NCI-H1417 (cell line): ENCODE measurements around the gene CASZ1.
A peak's percentile ranks its signal among the peaks of the same experiment; 100 is the strongest.

Experiments used
- DNase-seq, 3 experiments: peaks; one replicate each; lab custom pipeline; 2025; lab: John Stamatoyannopoulos, UW

CASZ1 gene

DNA sequence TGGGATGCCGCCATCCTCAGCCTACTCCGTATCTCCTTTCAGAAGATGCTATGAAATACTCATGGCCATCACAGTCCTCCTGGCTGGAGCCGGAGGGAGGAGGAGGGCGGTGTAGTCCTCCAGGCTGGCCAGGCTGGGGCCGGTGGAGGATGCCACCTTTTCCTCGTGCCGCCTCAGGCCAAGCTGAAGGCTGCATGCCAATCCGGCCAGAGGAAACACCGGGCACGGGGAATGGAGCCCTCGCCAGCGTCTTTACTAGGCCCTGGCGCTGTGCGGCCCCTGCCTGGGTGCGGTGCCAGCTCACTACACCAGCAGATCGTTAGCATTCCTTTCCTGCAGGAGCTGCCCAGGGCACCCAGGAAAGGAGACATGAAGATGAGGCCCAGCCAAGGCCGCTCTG, 70.1 kb downstream of the CASZ1 start:
- no peak for DNase-seq

DNA sequence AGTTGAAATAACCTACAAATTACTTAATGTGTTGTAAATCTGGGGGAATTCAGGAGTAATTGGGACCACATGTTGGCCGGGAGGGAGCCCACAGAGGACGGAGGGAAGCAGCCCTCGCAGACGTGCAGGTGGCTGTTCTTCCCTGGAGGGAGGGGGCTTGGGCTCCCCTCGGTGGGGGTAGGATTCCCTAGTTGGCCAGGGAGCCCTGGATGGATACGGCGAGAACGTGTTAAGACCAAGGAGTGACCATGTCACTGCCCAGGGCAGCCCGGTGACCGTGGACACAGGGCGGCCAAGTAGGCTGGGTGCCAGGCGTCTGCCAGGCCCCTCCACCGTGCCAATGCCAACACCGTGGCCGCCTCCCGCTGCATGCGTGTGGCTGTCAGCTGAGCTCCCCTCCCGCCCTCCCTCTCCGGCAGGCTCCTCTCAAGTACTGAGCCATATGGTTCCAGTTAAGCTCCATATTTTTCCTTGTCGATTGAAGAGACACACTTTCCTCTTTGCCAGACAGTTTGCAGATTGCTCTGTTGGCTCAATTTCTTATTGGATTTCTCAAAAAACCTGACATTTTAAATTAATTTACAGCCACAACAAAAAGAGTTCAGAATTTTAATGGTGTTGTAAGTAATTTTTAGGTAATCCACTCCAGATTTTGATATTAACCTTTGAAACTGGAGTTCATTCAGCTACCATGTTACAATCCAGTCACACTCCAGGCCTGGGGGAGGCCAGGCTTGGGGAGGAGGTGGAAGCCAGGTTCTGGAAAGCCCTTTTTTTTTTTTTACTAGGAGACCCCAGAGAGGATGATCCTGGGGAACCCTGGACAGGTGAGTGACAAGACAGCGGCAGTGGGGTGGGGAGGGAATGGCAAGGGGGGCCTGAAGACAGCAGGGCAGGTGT, 71.2 kb downstream of the CASZ1 start:
- peak in 2 of 3 experiments; percentile 45 to 59 for DNase-seq

DNA sequence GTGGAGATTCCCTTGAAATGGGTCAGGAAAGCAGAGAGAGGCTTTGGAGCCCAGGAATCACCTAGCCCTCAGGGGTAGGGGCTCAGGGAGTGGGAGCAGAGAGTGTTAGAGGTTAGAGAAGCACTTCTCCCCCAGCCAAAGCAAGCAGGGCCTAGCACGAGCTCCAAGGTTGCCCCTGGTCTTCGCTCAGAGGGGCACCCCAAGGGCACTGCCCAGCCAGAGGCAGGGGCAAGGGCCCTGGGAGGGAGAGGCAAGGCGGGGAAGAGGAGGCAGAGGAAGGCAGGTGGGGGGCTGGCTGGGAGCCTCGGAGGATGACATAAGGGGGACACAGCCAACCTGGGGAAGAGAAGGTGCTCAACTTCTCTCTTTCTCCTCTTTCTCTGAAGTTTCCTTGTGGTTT, 71.9 kb downstream of the CASZ1 start:
- no peak for DNase-seq

DNA sequence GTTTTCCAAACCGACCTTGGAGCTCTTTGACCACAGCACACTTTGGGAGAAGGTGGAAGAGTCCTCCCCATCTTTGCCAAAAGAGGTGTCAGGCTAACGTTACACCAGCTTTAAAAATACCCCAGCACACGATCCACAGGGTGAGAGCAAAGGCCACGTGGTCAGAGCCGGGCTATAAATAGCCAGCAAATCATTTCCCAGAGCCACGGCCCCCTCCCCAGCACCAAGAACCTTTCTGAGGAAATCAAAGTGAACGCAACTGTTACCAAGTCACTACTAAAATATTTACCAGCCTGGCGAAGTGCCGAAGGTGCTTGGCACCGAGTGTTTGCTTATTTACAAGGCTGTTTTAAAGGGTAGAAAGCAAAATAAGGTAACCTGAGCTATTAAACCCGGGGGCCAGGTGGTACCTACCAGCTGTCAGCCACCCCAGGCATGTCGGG, 72.4 kb downstream of the CASZ1 start:
- peak in 2 of 3 experiments; percentile 26 to 42 for DNase-seq

DNA sequence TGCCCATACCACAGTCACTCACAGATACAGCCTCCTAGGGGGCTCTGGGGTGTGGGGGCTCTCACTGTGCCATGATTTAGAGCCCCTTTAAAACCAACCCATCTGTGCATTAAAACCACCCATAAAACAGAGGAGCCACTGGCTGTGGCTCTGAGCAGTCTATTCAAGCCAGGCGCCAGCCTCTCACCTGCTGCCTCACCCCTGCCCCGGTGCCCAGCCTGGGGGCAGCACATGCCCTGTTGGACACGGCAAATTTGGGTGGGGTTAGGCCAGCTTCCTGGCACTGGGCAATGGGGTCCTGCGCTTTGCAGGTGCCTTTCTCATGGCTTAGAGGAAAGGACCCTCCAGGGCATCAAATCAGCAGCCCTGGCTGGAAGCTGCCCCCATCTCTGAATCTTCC, 73.1 kb downstream of the CASZ1 start:
- DNase-seq, result no peak

DNA sequence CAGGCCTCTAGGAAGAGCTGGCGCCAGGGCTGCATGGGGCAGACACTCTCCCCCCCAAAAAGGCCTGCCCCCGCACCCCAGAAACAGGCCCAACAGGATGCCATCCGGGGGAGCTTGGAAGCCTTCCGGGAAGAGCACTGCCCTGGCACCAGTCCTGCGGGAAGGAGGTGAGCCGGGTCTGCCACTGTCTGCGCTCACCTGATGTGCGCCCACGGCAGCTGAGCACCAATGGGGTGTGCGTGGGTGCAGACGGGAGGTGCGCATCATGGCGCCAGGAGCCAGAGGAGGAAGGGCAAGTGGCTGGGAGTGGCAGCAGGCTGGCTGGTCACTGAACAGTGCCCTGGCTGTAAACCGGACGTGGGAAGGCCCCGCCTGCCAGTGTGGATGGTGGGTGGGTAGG, 73.6 kb downstream of the CASZ1 start:
- no peak for DNase-seq

DNA sequence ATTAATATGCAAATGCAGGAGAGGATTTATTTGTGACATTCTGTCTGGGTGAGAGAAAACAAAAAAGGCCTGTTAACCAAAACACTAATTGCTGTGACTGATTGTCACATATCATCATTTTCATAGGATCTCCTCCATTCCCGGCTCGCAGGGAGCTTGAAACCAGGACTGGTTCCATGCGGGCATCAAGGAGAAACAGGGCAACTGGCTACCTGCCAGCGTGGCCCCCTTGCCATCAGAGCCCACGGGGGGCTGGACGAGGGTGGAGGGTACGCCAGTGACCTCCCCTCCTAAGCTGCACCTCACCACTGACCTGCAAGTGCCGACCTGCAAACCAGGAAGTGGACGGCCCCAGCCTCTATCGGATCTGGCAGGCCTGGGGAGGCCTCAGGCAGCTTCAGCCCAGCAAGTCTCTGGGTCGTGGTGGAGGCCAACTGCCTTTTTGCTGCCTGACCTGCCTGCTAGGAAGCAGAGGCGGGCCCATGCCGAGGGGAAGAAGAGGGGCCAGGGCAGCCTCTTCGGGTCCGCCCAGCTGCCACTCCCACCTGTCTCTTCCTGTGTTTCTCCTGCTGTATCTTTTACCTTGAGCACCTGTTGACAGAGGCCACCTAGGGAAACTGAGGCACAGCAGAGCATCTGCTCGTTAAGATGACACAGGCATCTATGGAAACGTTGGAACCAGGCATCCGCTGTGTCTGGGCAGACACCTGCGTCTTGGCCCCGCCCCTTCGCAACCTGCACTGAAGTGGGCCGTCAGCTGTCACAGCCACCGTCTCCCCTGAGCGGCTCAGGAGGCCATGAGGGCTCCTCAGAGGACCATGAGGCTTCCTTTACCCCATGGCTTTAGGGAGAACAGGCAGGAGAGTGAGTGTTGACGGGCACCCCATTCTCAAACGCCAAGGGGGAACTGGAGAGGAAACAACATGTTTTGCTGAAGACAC, 74.8 kb downstream of the CASZ1 start:
- peak in 1 of 3 experiments; percentile 74 for DNase-seq

DNA sequence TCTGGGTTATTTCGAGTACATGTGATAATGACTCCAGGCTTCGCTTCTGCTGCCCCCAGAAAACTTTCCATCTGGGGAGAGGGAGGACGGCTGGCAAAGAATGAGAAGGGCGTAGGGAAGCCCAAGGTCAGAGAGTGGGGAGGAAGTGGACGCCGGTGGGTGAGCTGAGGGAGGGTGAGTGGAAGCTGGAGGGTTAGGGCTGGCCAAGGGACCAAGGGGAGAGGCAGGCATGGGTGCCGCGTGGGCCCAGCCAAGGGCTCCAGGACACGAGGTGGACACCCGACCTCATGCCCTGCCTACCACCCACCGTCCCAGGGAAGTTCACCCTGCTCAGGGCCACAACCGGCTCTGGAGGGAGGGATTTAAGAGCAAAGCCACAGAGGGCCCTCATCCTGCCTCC, 75.8 kb downstream of the CASZ1 start:
- DNase-seq, result no peak

DNA sequence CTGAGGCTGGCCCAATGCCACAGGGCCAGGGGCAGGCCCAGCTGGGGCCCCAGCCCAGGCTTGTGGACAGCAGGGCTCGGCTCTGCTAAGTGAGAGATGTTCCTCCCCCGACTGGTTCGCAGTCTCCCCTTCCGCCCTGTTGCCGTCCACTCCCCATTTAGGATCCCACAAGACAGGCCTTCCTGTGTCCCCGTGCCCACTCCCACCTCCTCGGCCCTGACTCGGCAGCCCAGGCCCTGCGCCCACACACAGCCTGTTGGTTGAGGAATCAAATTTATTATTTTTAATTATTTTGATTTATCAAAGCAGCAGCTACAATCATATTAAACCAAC, 78.4 kb downstream of the CASZ1 start:
- DNase-seq, result no peak

DNA sequence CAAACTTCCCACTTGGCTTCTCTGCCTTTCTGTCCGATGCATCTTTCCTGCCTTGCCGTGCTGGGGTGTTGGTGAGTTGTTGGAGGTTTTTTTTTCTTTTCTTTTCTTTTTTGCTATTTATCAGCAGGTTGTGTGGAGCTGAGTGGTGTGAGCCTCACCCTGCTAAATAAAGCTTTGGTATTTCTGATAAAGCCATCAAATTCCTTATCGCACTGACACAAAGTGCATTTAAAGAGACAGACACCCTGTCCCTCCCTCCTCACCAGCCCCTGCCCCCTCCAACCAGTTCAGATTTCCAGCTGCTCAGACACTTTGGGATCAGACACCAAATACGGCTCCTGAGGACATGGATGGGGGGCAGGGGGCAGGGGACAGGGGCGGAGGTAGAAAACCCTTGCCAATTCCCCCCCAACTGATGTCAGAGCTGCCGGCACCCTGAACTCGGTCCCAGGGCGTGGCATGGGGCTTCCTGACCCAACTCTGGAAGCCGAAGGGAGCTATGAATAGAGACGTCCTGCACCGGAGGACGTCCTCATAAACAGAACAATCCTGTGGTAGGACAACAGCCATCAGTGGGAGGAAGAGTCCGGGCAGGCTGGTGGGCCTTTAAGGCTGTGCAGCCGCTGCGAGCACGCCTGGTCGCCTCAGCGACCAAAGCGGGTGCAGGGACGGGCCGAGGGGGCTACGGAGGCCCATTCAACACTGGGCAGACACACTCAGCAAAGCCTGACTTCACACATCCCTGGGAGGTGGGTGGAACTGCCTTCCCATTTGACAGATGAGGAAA, 79.0 kb downstream of the CASZ1 start:
- DNase-seq, result no peak

DNA sequence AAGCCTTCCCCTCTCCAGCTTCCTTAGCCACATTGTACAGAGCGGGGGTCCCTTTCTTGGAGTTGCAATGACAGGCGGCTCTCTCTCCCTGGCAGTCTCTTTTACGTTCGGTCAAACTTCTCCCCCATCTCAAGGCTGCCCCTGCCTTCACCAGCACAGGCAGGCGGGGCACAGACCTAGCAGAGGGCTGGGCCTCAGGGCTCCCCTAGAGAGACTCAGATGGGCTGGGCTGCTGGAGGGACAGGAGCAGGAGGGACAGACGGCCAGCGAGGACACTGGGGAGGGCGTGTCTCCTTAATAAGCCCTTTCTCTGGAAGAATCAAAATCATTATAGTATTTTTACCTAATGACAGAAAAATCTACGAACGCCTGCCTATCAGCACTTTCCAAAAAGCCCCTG, 79.6 kb downstream of the CASZ1 start:
- no peak for DNase-seq

DNA sequence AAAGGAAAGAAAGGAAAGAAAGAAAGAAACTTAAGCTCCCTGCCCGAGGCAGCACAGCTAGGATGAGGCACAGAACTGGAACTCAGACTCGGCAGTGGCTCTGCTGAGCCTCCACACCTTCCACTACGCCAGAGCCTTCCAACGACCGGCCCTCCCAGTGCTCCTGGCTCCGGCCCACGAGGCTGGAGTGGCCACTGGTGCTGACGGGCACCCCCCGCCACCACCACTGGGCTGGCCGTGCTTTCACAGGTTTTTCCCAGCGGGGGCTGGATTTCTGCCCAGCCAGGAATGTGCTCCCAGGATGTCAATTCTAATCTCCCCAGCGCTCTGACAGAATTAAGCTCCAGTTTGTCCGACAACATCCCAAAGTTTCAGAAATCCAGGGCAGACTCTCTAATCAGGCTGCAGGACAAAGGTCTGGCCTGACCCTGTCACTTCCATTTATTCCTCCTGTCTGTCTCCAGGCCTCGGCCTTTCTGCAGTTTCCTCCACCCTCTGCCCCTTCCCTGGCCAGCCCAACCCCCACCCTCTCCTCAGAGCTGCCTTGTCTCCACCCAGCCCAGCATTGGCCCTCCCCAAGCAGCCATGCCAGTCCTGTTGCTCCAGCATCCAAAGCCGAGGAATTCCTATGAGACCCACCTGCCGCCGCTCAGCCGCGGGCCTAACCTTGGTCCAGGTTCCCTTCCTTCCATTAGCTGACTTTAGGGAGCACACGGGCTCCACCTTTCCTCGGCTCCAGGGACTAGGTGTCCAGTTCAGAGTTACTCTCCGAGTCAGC, 81.9 kb downstream of the CASZ1 start:
- DNase-seq, result no peak

DNA sequence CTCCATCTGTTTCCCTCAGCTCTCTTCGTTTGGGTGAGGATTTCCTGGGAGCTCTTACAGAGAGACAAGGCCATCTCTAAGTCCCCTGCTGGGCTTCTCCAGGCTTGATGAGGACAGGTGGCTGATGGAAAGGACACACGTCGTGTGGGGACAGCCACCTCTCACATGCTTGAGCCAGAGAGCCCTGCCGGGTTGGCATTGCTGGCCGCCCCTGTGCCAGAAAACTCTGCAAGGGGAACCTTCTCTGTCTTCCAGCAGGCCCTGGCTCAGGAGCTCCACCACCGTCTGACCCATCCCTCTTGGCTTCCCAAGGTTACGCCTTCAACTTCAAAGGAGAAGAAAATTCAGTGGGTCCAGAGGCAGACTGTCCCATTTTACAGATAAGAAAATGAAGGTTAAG, 82.8 kb downstream of the CASZ1 start:
- no peak for DNase-seq

DNA sequence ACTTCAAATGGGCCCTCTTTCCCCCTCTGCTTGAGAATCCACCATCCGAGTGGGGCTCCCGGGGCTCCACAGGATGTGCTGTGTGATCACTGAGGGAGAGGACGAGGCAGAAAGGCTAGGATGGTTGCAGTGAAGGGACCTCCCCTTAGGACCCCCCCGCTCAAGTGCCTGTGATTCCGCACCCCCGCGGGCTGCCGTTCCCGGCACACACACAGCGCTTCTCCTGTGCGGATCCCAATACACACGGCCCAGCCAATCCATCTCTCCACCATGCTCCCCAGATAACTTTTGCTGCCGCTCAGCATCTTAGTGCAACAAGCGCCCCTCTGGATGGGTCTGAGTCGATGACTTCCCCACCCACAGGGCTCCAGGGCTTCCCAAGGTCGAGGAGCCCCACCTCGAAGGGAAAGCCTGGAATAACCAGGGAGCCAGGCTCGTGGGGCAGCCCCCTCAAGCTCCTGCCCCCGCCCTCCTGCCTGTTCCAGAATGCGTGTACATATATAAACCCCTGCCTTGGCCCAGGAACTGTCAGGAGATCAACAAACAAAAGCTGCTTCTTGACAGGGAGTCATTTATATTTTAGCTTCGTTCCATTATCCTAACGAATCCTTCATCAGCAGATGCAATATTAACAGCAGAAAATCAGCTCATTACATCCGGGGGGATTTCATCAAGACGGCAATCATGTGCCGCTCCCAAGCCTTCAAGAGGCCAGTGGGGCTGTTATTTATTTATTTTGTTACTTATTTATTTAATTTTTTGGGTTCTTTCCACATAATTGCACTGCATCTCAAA, 83.7 kb downstream of the CASZ1 start:
- no peak for DNase-seq

DNA sequence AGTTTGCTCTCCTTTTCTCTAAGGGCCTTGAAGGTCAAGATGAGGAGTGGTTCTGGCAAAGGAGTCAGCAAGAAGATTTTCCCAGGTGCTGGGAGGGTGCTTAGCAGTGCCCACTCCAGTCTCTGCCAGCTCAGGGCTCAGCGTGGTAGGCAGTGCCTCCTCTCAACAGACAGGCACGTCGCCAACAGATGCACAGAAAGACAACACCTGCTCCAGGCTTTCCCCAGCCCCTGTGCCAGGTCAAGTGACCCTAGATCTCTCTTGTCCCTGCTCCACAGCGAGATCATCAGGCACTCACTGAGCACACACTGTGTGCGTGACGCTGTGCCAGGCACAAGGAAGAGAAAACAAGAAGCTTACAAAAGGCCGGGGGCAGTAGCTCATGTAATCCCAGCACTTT, 86.0 kb downstream of the CASZ1 start:
- peak in 1 of 3 experiments; percentile 56 for DNase-seq

DNA sequence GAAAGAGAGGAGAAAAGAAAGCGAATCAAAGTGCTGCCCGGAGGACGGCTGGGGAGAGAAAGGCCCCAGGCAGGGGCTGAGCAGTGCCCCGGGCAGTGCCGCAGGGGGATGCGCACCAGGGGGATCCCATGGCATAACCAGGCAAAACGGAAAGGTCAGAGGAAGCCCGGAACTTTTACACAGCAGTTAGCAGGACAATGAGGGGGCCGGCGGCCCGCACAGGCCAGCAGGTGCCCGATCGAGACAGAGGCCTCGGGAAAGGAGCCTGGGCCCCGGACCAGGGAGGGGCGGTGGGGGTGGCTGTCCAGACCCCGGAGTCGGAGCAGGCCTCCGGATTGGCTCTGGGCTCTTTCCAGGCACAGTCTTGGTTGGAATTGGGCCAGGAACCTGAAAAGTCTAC, 86.8 kb downstream of the CASZ1 start:
- no peak for DNase-seq

DNA sequence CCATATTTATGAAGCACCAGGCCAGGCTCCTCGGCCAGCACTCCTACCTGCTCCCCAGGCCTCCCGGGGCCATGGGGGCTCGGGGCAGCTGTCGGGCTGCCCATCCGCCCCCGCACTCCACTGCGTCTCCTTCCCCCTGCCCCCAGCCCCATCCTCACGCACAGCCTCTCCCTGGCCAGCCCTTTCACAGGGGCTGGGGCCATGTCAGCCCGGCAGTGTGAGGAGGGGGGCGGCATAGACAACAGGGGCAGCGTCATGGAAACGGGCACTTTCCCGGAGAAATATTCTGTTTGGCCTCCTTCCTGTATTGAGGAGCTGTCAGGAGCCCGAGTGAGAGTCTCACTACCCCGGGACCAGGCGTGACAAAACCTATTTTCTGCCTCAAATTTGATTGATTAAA, 87.3 kb downstream of the CASZ1 start:
- DNase-seq, result no peak

DNA sequence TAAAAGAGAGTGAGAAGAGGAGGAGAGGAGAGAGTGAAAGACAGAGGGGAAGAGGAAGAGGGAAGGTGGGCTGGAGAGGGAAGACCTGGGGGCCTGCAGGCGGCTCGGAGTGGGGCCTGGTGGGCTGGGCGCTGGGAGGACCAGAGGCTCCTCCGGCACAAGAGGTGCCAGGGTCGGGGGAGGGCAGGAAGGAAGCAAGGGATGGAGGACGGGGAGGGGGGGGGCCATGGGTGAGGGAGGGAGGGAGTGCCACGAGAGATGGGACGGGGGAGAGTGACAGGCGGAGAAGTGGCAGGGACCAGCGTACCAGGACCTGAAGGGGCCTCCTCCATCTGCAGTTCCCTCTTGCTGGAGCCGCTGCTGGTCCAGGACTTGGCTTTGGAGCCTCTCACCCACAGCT, 87.7 kb downstream of the CASZ1 start:
- no peak for DNase-seq

DNA sequence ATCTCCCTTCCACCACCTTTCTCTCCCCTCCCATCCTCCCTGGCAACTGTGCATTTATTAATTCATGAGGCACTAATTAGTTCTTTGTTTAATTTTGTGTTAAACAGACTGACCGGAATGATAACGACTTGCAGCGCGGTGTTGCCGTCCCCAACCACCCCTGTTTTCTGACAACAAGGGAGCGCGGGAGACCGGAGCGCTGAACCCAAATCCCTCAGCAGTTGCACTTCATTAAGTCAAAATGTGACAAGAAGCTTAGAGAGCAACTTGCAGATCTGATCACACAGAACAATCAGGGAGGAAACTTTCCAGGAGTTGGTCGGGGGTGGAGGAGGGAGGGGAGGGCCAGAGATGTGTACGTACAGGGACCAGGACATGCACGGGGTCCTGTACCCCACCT, 89.2 kb downstream of the CASZ1 start:
- DNase-seq, result no peak

DNA sequence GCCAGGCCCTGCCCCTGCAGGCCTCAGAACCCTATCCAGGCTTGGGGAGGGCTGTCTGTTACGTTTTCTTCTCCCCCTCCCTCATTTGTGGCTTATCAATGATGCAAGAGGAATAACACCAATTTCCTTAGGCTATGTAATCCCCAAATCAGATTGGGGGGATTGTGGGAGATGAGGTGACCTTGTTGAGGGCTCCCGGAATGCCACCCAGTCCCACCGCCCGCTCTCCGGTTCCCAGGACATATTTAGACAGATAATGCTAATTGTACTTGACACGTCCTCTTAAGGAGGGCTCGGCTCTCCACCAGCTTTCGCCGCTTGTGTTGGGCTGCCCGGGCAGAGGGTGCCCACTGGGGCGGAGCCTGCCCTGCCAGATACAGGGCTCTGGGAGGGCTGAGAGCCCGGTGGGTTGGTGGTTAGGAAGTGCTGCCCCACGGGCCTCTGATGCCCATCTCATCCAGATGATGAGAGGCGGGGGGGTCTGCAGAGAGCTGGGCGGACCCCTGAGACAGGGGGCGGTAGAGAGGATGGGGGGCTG, 90.0 kb downstream of the CASZ1 start:
- no peak for DNase-seq
